SK-N-SH (cell line): ENCODE data around the gene SLC25A21.

Experiments used
- CTCF ChIP-seq: fragments of 200-600 bp; sonication (generic); IDR thresholded peaks from 2 replicates; pipeline ENCODE4 v1.6.1; 2017; ENCODE audit warnings: antibody characterized with exemption, mild to moderate bottlenecking, moderate library complexity
- MXI1 ChIP-seq: IDR thresholded peaks from 2 replicates; pipeline ENCODE4 v1.6.1; 2012; ENCODE audit warnings: mild to moderate bottlenecking, low read depth, low read length, improper control_type of control experiment
- REST ChIP-seq: IDR thresholded peaks from 2 replicates; pipeline ENCODE4 v1.6.1; 2012; ENCODE audit warnings: mild to moderate bottlenecking, low read depth, low read length, moderate library complexity
- TAF1 ChIP-seq: IDR thresholded peaks from 2 replicates; pipeline ENCODE4 v1.6.1; 2012; ENCODE audit warnings: low read depth, mild to moderate bottlenecking, low read length, moderate library complexity, borderline replicate concordance

GRCh38 chr14:36684946-36685345 is 487.5 kb downstream of the SLC25A21 start:
- no peak for TF ChIP-seq TAF1
- no peak for TF ChIP-seq REST
- TF ChIP-seq CTCF: no peak
- no peak for TF ChIP-seq MXI1
